RCC 7860 (cell line): ENCODE results near the gene PSME1.

Experiments used
- DNase-seq: peaks from one replicate; pipeline ENCODE4 v3.0.0-alpha.2; 2015; ENCODE audit warnings: low spot score
- FAIRE-seq: peaks from 2 replicates; lab custom pipeline; 2012; peaks lifted over from hg19 to GRCh38; lab: Jason Lieb, UNC

The PSME1 gene

GRCh38 chr14:24127673-24128072 lies 8.3 kb upstream of the PSME1 start:
- DNase-seq: no peak
- FAIRE-seq: no peak

GRCh38 chr14:24129410-24129998 lies 6.5 kb upstream of the PSME1 start:
- DNase-seq (no peak), FAIRE-seq (no peak)

DNA sequence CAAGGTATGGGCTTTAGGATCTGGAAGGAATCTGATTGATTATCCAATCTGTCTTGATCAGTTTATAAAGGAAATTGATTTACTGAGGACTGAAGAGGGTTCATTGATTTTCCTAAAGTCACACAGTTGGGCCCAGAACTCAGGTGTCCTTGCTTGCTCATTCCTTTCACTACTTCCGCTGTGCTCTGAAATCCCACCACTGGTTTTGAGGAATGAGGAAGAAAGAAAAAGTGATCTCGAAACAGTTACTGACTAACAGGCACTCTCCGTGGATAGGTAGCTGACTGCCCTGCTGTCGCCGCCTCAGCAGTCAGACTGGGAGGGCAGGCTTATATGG lies 5.6 kb upstream of the PSME1 start, which contains the start of gene FITM1:
Gene FITM1, plus strand, starts transcription at position 280 of the 337 bp plus-strand sequence. CDS start 905 bp downstream, outside the sequence.
- FAIRE-seq: no peak
- no peak for DNase-seq

DNA sequence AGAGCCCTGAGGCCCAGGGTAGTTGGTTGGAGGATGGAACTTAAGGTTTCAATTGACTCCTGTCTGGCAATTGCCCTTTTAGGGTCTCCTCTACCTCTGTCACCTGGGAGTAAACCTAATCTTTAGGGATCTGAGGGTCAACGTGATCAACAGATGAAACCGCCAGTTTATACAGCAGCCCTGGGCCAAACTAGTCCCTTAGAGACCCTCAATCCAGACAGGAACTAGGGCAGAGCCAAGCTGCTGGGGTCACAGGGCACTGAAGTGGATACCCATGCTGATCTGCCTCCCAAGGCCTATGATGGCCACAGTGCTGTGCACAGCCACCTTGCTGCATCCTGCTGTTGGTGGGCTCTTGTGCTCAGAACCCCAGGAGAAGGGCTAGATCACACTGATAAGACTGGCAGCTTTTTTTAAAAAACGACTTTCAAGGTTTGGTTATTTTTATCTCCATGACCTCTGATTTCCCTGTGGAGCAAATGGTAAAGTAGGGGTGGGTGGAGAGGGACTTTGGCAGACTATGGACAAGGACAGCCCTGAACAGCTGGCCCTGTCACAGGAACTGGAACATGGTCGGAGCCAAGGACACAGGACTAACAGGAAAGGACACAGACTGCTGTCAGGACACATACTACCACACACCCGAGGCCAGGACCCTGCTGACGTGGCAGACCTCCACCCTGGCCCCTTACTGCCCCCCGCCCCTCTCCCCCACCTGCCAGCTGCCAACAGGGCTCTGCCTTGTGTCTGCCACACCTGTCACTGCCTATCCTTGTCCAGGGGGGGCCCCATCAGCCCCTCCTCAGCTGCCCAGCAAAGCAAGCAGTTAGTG lies 5.1 kb upstream of the PSME1 start:
- no peak for FAIRE-seq
- DNase-seq: no peak

DNA sequence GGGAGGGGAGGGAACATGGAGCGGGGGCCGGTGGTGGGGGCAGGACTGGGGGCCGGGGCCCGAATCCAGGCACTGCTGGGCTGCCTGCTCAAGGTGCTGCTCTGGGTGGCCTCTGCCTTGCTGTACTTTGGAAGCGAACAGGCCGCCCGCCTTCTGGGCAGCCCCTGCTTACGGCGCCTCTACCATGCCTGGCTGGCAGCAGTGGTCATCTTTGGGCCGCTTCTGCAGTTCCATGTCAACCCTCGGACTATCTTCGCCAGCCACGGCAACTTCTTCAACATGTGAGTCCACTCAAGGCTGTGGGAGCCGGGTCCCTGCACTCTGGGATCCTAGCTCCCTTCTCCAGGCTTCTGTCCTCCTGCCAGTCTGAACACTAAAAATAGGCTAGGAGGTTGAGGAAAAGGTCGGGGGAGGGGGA lies 4.4 kb upstream of the PSME1 start:
- no peak for FAIRE-seq

DNA sequence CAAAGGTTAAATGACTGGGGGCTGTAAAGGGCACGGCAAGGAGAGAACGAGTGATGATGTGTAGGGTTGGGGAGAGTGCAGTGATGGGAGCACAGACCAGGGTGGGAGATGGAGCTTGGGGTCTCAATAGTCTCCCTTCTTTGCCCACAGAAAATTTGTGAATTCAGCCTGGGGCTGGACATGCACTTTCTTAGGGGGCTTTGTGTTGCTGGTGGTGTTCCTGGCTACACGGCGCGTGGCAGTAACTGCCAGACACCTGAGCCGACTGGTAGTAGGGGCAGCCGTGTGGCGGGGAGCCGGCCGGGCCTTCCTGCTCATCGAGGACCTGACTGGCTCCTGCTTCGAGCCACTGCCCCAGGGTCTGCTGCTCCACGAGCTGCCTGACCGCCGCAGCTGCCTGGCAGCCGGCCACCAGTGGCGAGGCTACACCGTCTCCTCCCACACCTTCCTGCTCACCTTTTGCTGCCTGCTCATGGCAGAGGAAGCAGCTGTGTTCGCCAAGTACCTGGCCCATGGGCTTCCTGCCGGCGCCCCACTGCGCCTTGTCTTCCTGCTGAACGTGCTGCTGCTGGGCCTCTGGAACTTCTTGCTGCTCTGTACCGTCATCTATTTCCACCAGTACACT lies 3.8 kb upstream of the PSME1 start:
- FAIRE-seq: no peak
- no peak for DNase-seq

More for the DNA sequence above, 4.4 kb upstream of the PSME1 start:
- no peak for DNase-seq

- no peak for DNase-seq
- FAIRE-seq: no peak
These were observed 3.0 kb upstream of the PSME1 start for GRCh38 chr14:24132976-24133375.

DNA sequence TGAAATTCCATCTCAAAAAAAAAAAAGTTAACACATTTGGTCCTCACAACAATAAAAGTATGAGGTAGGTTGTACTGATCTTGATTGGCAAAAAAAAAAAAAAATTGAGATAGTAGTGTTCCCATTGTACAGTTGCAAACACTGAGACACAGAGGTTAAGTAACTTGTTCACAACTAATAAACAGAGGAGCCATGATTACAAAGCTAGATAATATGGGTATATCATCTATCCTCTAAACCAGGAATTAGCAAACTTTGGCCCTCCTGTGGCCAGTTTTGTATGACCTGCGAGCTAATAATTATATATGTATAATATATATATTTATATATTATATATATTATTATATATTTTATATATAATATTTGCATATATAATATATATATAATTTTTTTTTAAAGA lies 2.3 kb upstream of the PSME1 start:
- no peak for DNase-seq
- no peak for FAIRE-seq

DNA sequence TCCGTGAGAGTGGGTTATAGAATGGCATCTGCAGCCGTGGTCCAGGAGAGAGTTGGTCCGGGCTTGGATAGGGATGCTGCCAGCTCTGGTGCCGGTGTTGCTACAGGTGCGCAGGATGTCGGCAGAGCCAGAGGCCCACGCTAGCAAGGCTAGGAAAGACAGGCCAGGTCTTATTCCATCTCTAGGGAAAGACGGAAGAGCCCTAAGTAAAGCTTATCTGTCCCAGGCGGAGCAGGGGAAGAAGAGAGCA lies 485 bp upstream of the PSME1 start:
- no peak for FAIRE-seq
- DNase-seq: no peak

- DNase-seq: no peak
- FAIRE-seq: no peak
These were observed 912 bp downstream of the PSME1 start for GRCh38 chr14:24136684-24137528.

DNA sequence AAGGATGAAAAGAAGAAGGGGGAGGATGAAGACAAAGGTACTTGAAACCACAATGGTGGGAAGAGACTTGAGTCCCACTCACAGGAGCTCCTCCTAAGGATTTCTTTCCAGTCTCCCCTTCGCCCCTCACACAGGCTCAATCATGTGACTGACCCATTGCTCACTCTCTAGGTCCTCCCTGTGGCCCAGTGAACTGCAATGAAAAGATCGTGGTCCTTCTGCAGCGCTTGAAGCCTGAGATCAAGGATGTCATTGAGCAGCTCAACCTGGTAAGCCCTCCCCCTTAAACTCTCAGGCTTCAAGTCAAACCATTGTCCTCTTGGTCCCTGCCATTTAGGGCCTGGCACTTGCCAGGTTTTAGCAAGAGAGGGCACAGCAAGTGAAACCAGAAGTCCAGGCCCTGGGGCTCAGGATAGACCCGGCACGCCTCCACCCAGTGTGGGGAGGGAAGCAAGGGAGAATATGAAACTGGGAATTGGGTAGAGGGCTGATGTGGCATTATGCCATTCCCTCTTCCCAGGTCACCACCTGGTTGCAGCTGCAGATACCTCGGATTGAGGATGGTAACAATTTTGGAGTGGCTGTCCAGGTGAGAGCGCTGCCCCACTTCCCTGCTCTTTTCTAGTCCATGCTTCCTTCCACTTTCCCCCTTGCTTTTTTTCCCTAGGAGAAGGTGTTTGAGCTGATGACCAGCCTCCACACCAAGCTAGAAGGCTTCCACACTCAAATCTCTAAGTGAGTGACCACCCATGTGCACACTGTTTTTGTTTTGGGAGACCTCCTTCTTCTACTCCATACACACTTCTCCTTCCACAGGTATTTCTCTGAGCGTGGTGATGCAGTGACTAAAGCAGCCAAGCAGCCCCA lies 1.8 kb downstream of the PSME1 start:
- no peak for DNase-seq
- FAIRE-seq: no peak

- DNase-seq: no peak
- FAIRE-seq: no peak
These were observed 2.6 kb downstream of the PSME1 start for GRCh38 chr14:24138396-24139271.

- DNase-seq (no peak), FAIRE-seq (no peak)
These were observed 3.4 kb downstream of the PSME1 start for GRCh38 chr14:24139272-24139934.

- FAIRE-seq: peak; percentile 56
- DNase-seq: peak; percentile 94
These were observed 5.3 kb downstream of the PSME1 start, which contains the start of gene EMC9 for GRCh38 chr14:24141097-24141880. TSS of gene EMC9 (minus strand) at chr14:24141591. CDS start at chr14:24141304, 287 bp downstream.

DNA sequence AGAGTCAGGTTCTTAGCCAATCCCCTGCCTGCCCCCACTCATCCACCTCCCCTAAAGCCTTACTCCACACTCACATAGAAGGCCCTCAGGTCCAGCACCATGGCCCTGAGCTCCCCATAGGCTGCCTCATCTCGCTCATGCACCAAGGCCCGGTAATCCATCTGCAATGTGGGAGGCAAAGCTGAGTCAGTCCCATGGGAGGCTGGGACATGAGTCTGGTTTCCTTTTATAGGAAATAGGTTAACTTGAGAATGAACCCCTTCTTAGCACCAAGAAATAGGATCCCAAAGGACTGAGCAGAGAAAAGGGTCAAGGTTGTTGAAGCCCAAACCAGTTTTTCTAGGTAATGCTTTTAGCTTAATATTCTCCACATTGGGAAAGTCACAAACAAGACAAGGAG lies 7.5 kb downstream of the PSME1 start:
- DNase-seq (no peak), FAIRE-seq (no peak)

DNA sequence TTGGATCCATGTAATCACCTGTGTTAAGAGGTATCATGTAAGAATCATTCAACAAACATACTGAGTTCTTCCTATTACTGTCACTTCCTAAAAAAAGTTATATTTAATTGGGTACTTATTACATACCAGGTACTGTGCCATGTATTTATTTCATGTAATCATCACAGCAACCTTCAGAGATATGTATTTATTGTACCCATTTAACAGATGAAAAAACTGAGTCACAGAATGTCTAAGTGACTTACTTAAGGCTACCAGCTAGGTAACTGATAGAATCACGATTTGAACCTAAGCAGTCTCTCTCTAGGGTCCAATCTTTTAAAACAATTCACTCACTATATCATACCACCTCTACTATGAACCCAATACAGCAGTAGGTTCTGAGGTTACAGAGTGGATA lies 8.5 kb downstream of the PSME1 start:
- no peak for FAIRE-seq

DNA sequence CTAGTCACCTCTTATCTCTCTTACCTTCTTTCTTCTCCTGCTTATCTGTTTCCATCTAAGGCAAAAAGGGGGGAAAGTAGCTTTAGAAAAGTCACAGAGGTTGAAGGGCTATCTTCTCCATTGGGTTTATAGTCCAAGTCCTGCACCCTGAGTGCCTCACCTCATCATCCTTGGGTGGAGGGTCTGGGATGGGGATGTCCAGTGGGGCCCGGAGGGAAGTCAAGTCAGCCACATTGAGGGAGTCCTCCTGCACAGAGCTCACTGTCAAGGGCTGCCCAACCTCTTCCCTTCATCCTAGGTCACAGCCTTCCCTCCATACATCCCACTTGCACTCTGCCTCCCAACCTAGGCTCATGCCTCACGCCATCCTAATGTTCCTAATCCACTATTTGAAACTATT lies 9.2 kb downstream of the PSME1 start:
- FAIRE-seq: no peak
- no peak for DNase-seq

More for the DNA sequence above, 8.5 kb downstream of the PSME1 start:
- no peak for DNase-seq
